Measurements from ENCODE around the gene CLEC4M. TPM values are rescaled to one million over a fixed set of nuclear protein-coding genes. Genes with fewer than 3 reads are reported as not detected.

Gene CLEC4M
- total RNA-seq, 2 donors from 2014 or later = not detected

DNA sequence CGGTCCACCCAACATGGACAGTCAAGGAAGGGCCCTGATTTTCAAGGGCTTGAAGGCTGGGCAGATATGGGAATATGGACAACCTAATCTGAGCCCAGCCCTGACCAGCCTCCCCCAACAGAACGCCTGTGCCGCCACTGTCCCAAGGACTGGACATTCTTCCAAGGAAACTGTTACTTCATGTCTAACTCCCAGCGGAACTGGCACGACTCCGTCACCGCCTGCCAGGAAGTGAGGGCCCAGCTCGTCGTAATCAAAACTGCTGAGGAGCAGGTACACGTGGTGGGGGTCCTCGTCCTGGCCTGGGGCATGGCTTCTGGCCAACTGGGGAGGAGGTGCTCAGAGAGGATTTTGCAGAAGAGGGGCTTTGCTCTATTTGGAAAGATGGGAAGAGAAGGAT is 3.5 kb downstream of the CLEC4M start:
- H3K27ac ChIP-seq = no peak overlapping the region
- H3K27me3 ChIP-seq (replicated peaks; ENCODE audit: insufficient read depth) = no peaks in the 10 kb centered on the region
- no peaks in the 10 kb centered on the region for H3K9me3 ChIP-seq
- ATAC-seq (ENCODE audit: insufficient number of reproducible peaks, low FRiP score, low read depth) (no peak), DNase-seq (ENCODE audit: low spot score) (no peak)
- H3K4me3 ChIP-seq = no peak overlapping the region
- TF ChIP-seq, protein P1, sequence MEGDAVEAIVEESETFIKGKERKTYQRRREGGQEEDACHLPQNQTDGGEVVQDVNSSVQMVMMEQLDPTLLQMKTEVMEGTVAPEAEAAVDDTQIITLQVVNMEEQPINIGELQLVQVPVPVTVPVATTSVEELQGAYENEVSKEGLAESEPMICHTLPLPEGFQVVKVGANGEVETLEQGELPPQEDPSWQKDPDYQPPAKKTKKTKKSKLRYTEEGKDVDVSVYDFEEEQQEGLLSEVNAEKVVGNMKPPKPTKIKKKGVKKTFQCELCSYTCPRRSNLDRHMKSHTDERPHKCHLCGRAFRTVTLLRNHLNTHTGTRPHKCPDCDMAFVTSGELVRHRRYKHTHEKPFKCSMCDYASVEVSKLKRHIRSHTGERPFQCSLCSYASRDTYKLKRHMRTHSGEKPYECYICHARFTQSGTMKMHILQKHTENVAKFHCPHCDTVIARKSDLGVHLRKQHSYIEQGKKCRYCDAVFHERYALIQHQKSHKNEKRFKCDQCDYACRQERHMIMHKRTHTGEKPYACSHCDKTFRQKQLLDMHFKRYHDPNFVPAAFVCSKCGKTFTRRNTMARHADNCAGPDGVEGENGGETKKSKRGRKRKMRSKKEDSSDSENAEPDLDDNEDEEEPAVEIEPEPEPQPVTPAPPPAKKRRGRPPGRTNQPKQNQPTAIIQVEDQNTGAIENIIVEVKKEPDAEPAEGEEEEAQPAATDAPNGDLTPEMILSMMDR (IDR thresholded peaks at IDR 0.05) = no peak
- no peaks in the 10 kb centered on the region for H3K4me1 ChIP-seq (ENCODE audit: control insufficient read depth in 1 of 2, low read depth in 2 of 2)
- H3K36me3 ChIP-seq = no peaks in the 10 kb centered on the region

DNA sequence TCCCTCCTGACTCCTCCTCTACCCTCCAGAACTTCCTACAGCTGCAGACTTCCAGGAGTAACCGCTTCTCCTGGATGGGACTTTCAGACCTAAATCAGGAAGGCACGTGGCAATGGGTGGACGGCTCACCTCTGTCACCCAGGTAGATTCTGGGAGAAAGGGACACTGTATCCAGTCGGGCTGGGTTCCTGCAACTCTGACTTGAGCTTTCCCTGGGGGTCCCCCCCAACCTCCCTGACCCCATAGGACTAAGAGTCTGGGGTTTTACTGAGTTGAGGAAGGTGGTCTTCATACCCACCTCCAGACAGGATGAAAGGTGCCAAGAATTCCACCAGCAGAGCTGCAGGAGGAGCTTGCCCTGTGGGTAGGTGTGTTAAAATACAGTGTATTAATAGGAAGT is 4.4 kb downstream of the CLEC4M start:
- DNase-seq (ENCODE audit: low spot score) (no peak), ATAC-seq (ENCODE audit: insufficient number of reproducible peaks, low FRiP score, low read depth) (no peak)
- TF ChIP-seq, protein P1 (IDR thresholded peaks at IDR 0.05) = no peak
- Histone ChIP-seq H3K4me3 (no peak overlapping the region), H3K27ac (no peak overlapping the region), H3K9me3 (no peaks in the 10 kb centered on the region), H3K4me1 (ENCODE audit: control insufficient read depth in 1 of 2, low read depth in 2 of 2) (no peaks in the 10 kb centered on the region), H3K27me3 (replicated peaks; ENCODE audit: insufficient read depth) (no peaks in the 10 kb centered on the region), H3K36me3 (no peaks in the 10 kb centered on the region)

DNA sequence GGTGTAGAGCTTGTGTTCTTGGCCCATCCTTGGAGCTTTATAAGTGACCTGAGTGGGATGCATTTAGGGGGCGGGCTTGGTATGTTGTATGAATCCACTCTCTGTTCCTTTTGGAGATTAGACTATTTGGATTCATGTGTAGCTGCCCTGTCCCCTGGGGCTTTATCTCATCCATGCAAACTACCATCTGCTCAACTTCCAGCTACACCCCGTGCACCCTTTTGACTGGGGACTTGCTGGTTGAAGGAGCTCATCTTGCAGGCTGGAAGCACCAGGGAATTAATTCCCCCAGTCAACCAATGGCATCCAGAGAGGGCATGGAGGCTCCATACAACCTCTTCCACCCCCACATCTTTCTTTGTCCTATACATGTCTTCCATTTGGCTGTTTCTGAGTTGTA is 6.1 kb downstream of the CLEC4M start:
- TF ChIP-seq, protein P1 (IDR thresholded peaks at IDR 0.05) = no peak
- no peak for ATAC-seq (ENCODE audit: insufficient number of reproducible peaks, low FRiP score, low read depth)
- Histone ChIP-seq H3K36me3 (no peaks in the 10 kb centered on the region), H3K27ac (no peak overlapping the region), H3K4me1 (ENCODE audit: control insufficient read depth in 1 of 2, low read depth in 2 of 2) (no peaks in the 10 kb centered on the region), H3K4me3 (no peak overlapping the region), H3K27me3 (replicated peaks; ENCODE audit: insufficient read depth) (no peaks in the 10 kb centered on the region), H3K9me3 (no peaks in the 10 kb centered on the region)
- no peak for DNase-seq (ENCODE audit: low spot score)

- H3K9me3 ChIP-seq = no peaks in the 10 kb centered on the region
- ATAC-seq (ENCODE audit: insufficient number of reproducible peaks, low FRiP score, low read depth) (no peak), DNase-seq (ENCODE audit: low spot score) (no peak)
- no peak overlapping the region for H3K27ac ChIP-seq
- H3K4me1 ChIP-seq (ENCODE audit: control insufficient read depth in 1 of 2, low read depth in 2 of 2) = no peaks in the 10 kb centered on the region
- H3K27me3 ChIP-seq (replicated peaks; ENCODE audit: insufficient read depth) = no peaks in the 10 kb centered on the region
- no peak overlapping the region for H3K4me3 ChIP-seq
- TF ChIP-seq, protein P1 (IDR thresholded peaks at IDR 0.05) = no peak
- H3K36me3 ChIP-seq = no peaks in the 10 kb centered on the region
Measured at GRCh38 chr19:7771072-7771471, 8.0 kb downstream of the CLEC4M start.

- H3K9me3 ChIP-seq = no peaks in the 10 kb centered on the region
- ATAC-seq (ENCODE audit: insufficient number of reproducible peaks, low FRiP score, low read depth) (no peak), DNase-seq (ENCODE audit: low spot score) (no peak)
- no peaks in the 10 kb centered on the region for H3K36me3 ChIP-seq
- TF ChIP-seq, protein P1 (IDR thresholded peaks at IDR 0.05) = no peak
- H3K27ac ChIP-seq = no peak overlapping the region
- H3K4me1 ChIP-seq (ENCODE audit: control insufficient read depth in 1 of 2, low read depth in 2 of 2) = no peaks in the 10 kb centered on the region
- H3K27me3 ChIP-seq (replicated peaks; ENCODE audit: insufficient read depth) = no peaks in the 10 kb centered on the region
- no peak overlapping the region for H3K4me3 ChIP-seq
Measured at GRCh38 chr19:7772752-7773291, 9.8 kb downstream of the CLEC4M start.
